KMS-11 (cell line): ENCODE data around the gene NUPR1.
"Not testable (repeated sequence)": the region's sequence is repeated elsewhere in the genome, so short reads cannot be mapped to it uniquely, and the experiment has no call there.

Source experiments
- H2AFZ ChIP-seq: fragments of 200-600 bp; sonication (generic); 2 replicates; pipeline ENCODE4 v1.6.1; 2016; ENCODE audit warnings: antibody characterized with exemption, mixed run types, low read depth
- H3K27ac ChIP-seq: fragments of 200-600 bp; sonication (generic); 2 replicates; pipeline ENCODE4 v1.6.1; 2016; ENCODE audit warnings: mild to moderate bottlenecking, mixed run types
- H3K27me3 ChIP-seq: fragments of 200-600 bp; sonication (generic); 2 replicates; pipeline ENCODE4 v1.6.1; 2017; ENCODE audit warnings: mild to moderate bottlenecking, low read depth, mixed run types, moderate library complexity; ENCODE audit not compliant: insufficient read depth
- H3K36me3 ChIP-seq: fragments of 200-600 bp; sonication (generic); 2 replicates; pipeline ENCODE4 v1.6.1; 2017; ENCODE audit warnings: mild to moderate bottlenecking, mixed run types; ENCODE audit not compliant: insufficient read depth
- H3K4me1 ChIP-seq: fragments of 200-600 bp; sonication (generic); 2 replicates; pipeline ENCODE4 v1.6.1; 2016; ENCODE audit warnings: mild to moderate bottlenecking, low read depth, mixed run types; ENCODE audit not compliant: poor library complexity, severe bottlenecking
- H3K4me2 ChIP-seq: fragments of 200-600 bp; sonication (generic); 2 replicates; pipeline ENCODE4 v1.7.0; 2016; ENCODE audit warnings: mild to moderate bottlenecking, mixed run types
- H3K4me3 ChIP-seq: fragments of 200-600 bp; sonication (generic); IDR thresholded peaks from 2 replicates; pipeline ENCODE4 v1.6.1; 2017; ENCODE audit warnings: low read depth, low read length, mixed read lengths; ENCODE audit not compliant: insufficient read depth
- H3K79me2 ChIP-seq: fragments of 200-600 bp; sonication (generic); 2 replicates; pipeline ENCODE4 v1.6.1; 2016; ENCODE audit warnings: low read depth, mixed run types; ENCODE audit not compliant: insufficient read depth
- H3K9ac ChIP-seq: fragments of 200-600 bp; sonication (generic); 2 replicates; pipeline ENCODE4 v1.6.1; 2016; ENCODE audit warnings: mild to moderate bottlenecking, mixed run types
- H4K20me1 ChIP-seq: fragments of 200-600 bp; sonication (generic); 2 replicates; pipeline ENCODE4 v1.6.1; 2016; ENCODE audit warnings: mild to moderate bottlenecking, mixed run types; ENCODE audit not compliant: insufficient read depth
- CTCF ChIP-seq: fragments of 200-600 bp; sonication (generic); conservative IDR thresholded peaks from 2 replicates; pipeline ENCODE4 v1.6.1; 2017; ENCODE audit warnings: low read depth, mild to moderate bottlenecking, antibody characterized with exemption, low read length, moderate library complexity, mixed read lengths

The NUPR1 gene

DNA sequence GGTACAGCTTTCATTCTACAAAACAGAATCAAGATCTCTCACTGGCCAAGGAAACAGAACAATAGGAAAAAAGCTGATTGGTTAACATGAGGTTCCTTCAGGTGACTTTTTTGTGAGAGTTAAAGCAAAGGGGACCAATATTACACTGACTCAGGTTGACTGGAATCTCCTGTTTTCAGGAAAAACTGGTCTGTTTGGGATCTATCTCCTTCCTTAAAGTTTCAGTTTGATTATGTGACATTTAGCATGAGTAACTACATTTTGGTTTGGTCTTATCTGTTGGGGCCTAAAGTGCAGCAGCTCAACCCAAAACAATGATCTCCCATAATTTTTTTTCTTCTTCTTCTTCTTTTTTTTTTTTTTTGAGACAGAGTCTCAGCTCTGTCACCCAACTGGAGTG is 9.7 kb downstream of the NUPR1 start:
- Histone ChIP-seq H3K36me3 (no peaks in the 10 kb centered on the region), H3K4me3 (no peak overlapping the region), H2AFZ (no peak overlapping the region), H3K27me3 (no peaks in the 10 kb centered on the region), H3K9ac (no peak overlapping the region), H3K4me2 (no peak overlapping the region), H3K4me1 (no peaks in the 10 kb centered on the region), H3K27ac (no peak overlapping the region), H3K79me2 (no peaks in the 10 kb centered on the region), H4K20me1 (no peaks in the 10 kb centered on the region)
- TF ChIP-seq CTCF = no peak

- H3K4me3 ChIP-seq = no peak overlapping the region
- H3K36me3 ChIP-seq = no peaks in the 10 kb centered on the region
- no peak for TF ChIP-seq CTCF
- H2AFZ ChIP-seq = no peak overlapping the region
- H3K27me3 ChIP-seq = no peaks in the 10 kb centered on the region
- H4K20me1 ChIP-seq = no peaks in the 10 kb centered on the region
- no peak overlapping the region for H3K4me2 ChIP-seq
- no peak overlapping the region for H3K9ac ChIP-seq
- H3K79me2 ChIP-seq = no peaks in the 10 kb centered on the region
- H3K4me1 ChIP-seq = no peaks in the 10 kb centered on the region
- H3K27ac ChIP-seq = no peak overlapping the region
Measured at GRCh38 chr16:28528463-28528867, 10.3 kb downstream of the NUPR1 start.

- no peaks in the 10 kb centered on the region for H3K36me3 ChIP-seq
- H3K4me3 ChIP-seq = no peak overlapping the region
- no peaks in the 10 kb centered on the region for H4K20me1 ChIP-seq
- no peak for TF ChIP-seq CTCF
- H3K27me3 ChIP-seq = no peaks in the 10 kb centered on the region
- no peak overlapping the region for H2AFZ ChIP-seq
- H3K9ac ChIP-seq = no peak overlapping the region
- no peak overlapping the region for H3K27ac ChIP-seq
- H3K4me2 ChIP-seq = no peak overlapping the region
- no peaks in the 10 kb centered on the region for H3K79me2 ChIP-seq
- peaks cover 3% of the 10 kb centered on the region for H3K4me1 ChIP-seq
Measured at GRCh38 chr16:28527985-28528384, 10.8 kb downstream of the NUPR1 start.

- not testable (repeated sequence) for H3K27ac ChIP-seq, H3K36me3 ChIP-seq, H4K20me1 ChIP-seq, H3K4me2 ChIP-seq, H2AFZ ChIP-seq, H3K4me3 ChIP-seq, H3K9ac ChIP-seq, H3K79me2 ChIP-seq, H3K27me3 ChIP-seq, H3K4me1 ChIP-seq
Measured at GRCh38 chr16:28527100-28527785, 11.5 kb downstream of the NUPR1 start.

DNA sequence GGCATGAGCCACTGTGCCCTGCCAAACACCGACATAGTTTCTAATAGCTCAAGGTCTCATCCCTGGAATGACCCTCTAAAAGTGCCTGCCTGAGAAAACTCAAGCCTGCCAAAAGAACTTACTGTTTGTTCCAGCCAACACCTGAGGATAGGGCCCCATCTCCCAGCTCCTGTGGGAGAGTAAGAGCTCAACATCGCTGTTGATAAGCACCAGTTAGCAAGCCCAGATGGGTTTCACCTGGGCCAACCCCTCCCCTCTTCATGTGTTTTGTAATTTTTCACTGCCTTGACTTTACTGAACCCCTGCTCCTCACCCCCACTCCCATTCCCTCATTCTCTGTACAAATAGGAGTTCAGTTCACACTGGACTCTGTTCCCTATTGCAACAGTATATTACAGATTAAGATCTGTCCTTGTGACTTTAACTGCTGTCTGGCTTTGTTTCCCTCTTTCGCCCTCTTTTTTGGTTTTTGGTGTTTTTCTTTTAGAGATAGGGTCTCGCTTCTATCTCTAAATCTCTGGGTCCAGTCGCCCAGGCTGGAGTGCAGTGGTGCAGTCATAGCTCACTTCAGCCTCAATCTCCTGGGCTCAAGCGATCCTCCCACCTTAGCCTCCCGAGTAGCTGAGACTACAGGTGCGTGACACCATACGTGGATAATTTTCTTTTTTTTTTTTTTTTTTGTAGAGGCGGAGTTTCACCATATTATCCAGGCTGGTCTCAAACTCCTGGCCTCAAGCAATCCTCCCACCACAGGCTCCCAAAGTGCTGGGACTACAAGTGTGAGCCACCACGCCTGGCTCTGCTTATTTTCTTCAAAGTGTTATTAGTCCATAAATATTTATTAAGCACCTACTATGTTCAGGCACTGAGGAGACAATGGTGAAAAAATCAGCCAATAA is 12.3 kb downstream of the NUPR1 start:
- H3K4me3 ChIP-seq = no peak overlapping the region
- H3K79me2 ChIP-seq = no peaks in the 10 kb centered on the region
- H3K4me1 ChIP-seq = peaks cover 9% of the 10 kb centered on the region
- H3K36me3 ChIP-seq = no peaks in the 10 kb centered on the region
- no peaks in the 10 kb centered on the region for H4K20me1 ChIP-seq
- no peak overlapping the region for H2AFZ ChIP-seq
- no peak for TF ChIP-seq CTCF
- no peak overlapping the region for H3K27ac ChIP-seq
- H3K4me2 ChIP-seq = no peak overlapping the region
- no peak overlapping the region for H3K9ac ChIP-seq
- no peaks in the 10 kb centered on the region for H3K27me3 ChIP-seq
